Adrenal gland (tissue), 12 donors: ENCODE results near the gene SPRR2E. TPM values are rescaled to one million over a fixed set of nuclear protein-coding genes. Genes with fewer than 3 reads are reported as not detected.
"Not testable (repeated sequence)": the region's sequence is repeated elsewhere in the genome, so short reads cannot be mapped to it uniquely, and the experiment has no call there.

Experiments
- DNase-seq, 7 donors: peaks; one replicate each; pipeline ENCODE4 v3.0.0-alpha.2; 2019 to 2020
- H3K27ac ChIP-seq, 5 donors: fragments of 200-600 bp; sonication (generic) in 4 of 5; 1 replicate in 3 of 5; 2 replicates in 2 of 5; pipeline versions ENCODE4 v1.5.1 to v1.8.0; 2016 to 2020; ENCODE audit warnings: mild to moderate bottlenecking in 1 of 5
- H3K27me3 ChIP-seq: fragments of 200-600 bp; 2 replicates; pipeline ENCODE4 v1.8.0; 2021
- H3K36me3 ChIP-seq, 2 donors: fragments of 200-600 bp; replicated peaks in 1 of 2; 1 replicate in 1 of 2; 2 replicates in 1 of 2; pipeline versions ENCODE4 v1.5.1 to v1.8.0; 2018 to 2022
- H3K4me1 ChIP-seq, 2 donors: fragments of 200-600 bp; replicated peaks in 1 of 2; 1 replicate in 1 of 2; 2 replicates in 1 of 2; pipeline versions ENCODE4 v1.5.1 to v1.8.0; 2018 to 2021
- H3K4me3 ChIP-seq, 4 donors: fragments of 200-600 bp; sonication (generic) in 3 of 4; one replicate each; pipeline ENCODE4 v1.5.1; 2016 to 2018
- H3K9me3 ChIP-seq, 3 donors: fragments of 200-600 bp; sonication (generic) in 1 of 3; replicated peaks in 1 of 3; 1 replicate in 2 of 3; 2 replicates in 1 of 3; pipeline versions ENCODE4 v1.5.1 to v1.8.0; 2016 to 2021
- POLR2A ChIP-seq, 2 donors: fragments of 450-650 bp; IDR thresholded peaks; one replicate each; pipeline ENCODE4 v1.6.1; 2017; ENCODE audit warnings: antibody characterized with exemption in 2 of 2, mild to moderate bottlenecking in 2 of 2, moderate library complexity in 1 of 2
- WGBS, 4 donors: extraction: QIAGEN DNeasy Blood & Tissue Kit in 2 of 4; methylation state at CpG; one replicate each; pipeline versions ENCODE4 v1.1.5 to v1.1.7; 2013 to 2017; 5-methylcytosine and 5-hydroxymethylcytosine counted together
- intact Hi-C, 2 donors: fragments of 100-400 bp; cut with DNase I; formaldehyde crosslinking; loops; one replicate each; pipeline versions ENCODE4 v1.14.1 to v1.15.0; 2022 to 2023
- polyA plus RNA-seq, 3 donors: library from polyadenylated mRNA; stranded (reverse); fragments of 200-250 nt in 2 of 3; fragments of 350-450 nt in 1 of 3; fragmentation: Illumina TruSeq in 1 of 3; extraction: RNeasy Lipid Tissue Mini Kit (QIAGEN cat#74804) in 1 of 3; gene quantifications; one replicate each; pipeline ENCODE4 v1.2.3, GENCODE V29; 2013 to 2014
- total RNA-seq, 9 donors: library from RNA; depleted of rRNA in 4 of 9; stranded (reverse); fragments of >200 nt in 4 of 9; fragments of 120-200 nt in 1 of 9; fragmentation: NEBNext Ultra II Directional in 1 of 9; extraction: Animal tissue kit (Norgen Biotek cat#: 25700) in 1 of 9; gene quantifications; one replicate each; pipeline versions ENCODE4 v1.1.0 to v1.2.4, GENCODE V29; 2013 to 2023
- TF ChIP-seq, protein P1 (sequence below), 6 experiments: fragments of 450-650 bp in 4 of 6; fragments of 200-600 bp in 2 of 6; sonication (generic) in 1 of 6; IDR thresholded peaks; 1 replicate in 5 of 6; 2 replicates in 1 of 6; pipeline versions ENCODE4 v1.5.1 to v1.8.0; 2016 to 2021; ENCODE audit warnings: antibody characterized with exemption in 6 of 6, mild to moderate bottlenecking in 2 of 6, moderate library complexity in 1 of 6
- donor health status: healthy with polysubstance abuse.
- donor health status: Bipolar disorder and iron deficiency.
- donor health status: DM: yes; HTN: yes; CAD: no.
- donor health status: DM: no; HTN: no; CAD: no.
- donor health status: DM: no; HTN: no; CAD: no.
- donor health status: DM: yes; HTN: yes; CAD: no.

The SPRR2E gene
- total and polyA plus RNA-seq, 12 donors = 0.54 TPM; not detected in 11

GRCh38 chr1:153133267-153133666 is 38.9 kb upstream of the SPRR2E start:
- TF ChIP-seq, protein P1, sequence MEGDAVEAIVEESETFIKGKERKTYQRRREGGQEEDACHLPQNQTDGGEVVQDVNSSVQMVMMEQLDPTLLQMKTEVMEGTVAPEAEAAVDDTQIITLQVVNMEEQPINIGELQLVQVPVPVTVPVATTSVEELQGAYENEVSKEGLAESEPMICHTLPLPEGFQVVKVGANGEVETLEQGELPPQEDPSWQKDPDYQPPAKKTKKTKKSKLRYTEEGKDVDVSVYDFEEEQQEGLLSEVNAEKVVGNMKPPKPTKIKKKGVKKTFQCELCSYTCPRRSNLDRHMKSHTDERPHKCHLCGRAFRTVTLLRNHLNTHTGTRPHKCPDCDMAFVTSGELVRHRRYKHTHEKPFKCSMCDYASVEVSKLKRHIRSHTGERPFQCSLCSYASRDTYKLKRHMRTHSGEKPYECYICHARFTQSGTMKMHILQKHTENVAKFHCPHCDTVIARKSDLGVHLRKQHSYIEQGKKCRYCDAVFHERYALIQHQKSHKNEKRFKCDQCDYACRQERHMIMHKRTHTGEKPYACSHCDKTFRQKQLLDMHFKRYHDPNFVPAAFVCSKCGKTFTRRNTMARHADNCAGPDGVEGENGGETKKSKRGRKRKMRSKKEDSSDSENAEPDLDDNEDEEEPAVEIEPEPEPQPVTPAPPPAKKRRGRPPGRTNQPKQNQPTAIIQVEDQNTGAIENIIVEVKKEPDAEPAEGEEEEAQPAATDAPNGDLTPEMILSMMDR (IDR thresholded peaks at IDR 0.05) = no peak
- no peak for TF ChIP-seq POLR2A (IDR thresholded peaks at IDR 0.05)
- intact Hi-C loops = no loop called here
- no peak overlapping the region for H3K4me3 ChIP-seq
- no peak for DNase-seq
- H3K4me1 ChIP-seq = no peaks in the 10 kb centered on the region
- 69 to 100% (median 91%) methylated on average over 1 of the region's 1 CpG for WGBS, 4 donors
- no peaks in the 10 kb centered on the region for H3K9me3 ChIP-seq
- no peak overlapping the region for H3K27ac ChIP-seq
- H3K36me3 ChIP-seq = no peaks in the 10 kb centered on the region
- no peaks in the 10 kb centered on the region for H3K27me3 ChIP-seq

DNA sequence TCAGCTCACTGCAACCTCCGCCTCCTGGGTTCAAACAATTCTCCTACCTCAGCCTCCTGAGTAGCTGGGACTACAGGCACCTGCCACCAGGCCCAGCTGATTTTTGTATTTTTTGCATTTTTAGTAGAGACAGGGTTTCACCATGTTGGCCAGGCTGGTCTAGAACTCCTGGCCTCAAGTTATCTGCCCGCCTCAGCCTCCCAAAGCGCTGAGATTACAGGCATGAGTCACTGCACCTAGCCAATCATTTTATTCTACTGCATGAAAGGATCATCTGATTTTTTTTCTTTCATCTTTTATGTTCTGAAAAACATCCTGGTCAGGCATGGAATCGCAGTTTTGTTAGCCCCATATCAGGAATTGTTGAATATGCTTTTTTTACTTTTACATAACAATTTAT is 34.4 kb upstream of the SPRR2E start:
- intact Hi-C loops, H3K4me3 ChIP-seq, H3K27ac ChIP-seq, DNase-seq, H3K27me3 ChIP-seq, H3K4me1 ChIP-seq, H3K9me3 ChIP-seq, H3K36me3 ChIP-seq: not testable (repeated sequence)
- 88 to 97% (median 92%) methylated on average over 4 of the region's 4 CpGs for WGBS, 4 donors

DNA sequence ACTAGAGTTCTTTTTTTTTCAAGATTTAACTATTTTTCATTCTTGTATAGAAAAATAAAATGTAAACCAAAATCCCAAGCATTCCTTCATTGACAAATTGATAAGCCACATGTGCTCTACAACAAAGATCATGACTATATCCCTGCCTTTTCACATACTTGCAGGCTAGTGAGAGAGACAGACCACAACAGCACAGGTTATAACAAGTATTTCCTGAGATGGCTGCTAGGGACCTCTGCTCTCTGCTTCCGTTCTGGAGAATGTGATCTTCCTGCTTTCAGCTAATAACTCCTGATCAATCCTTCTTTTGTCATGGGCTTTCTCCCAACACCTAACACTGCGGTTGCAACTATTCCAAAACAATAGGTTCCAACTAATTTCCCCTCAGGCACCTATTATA is 33.0 kb upstream of the SPRR2E start:
- intact Hi-C loops = no loop called here

GRCh38 chr1:153125536-153125935 is 31.2 kb upstream of the SPRR2E start:
- no peak overlapping the region for H3K4me3 ChIP-seq
- 93 to 95% (median 94%) methylated on average over 1 of the region's 1 CpG for WGBS, 4 donors
- no peak for DNase-seq
- no peak overlapping the region for H3K27ac ChIP-seq
- H3K27me3 ChIP-seq = no peaks in the 10 kb centered on the region
- no peaks in the 10 kb centered on the region for H3K9me3 ChIP-seq
- intact Hi-C loops = no loop called here
- no peaks in the 10 kb centered on the region for H3K36me3 ChIP-seq
- no peak for TF ChIP-seq POLR2A (IDR thresholded peaks at IDR 0.05)
- TF ChIP-seq, protein P1 (IDR thresholded peaks at IDR 0.05) = no peak
- H3K4me1 ChIP-seq = no peaks in the 10 kb centered on the region

More for the DNA sequence above, 33.0 kb upstream of the SPRR2E start:
- Histone ChIP-seq H3K27me3 (no peaks in the 10 kb centered on the region), H3K27ac (no peak overlapping the region), H3K4me3 (no peak overlapping the region), H3K4me1 (no peaks in the 10 kb centered on the region), H3K9me3 (no peaks in the 10 kb centered on the region), H3K36me3 (no peaks in the 10 kb centered on the region)
- TF ChIP-seq, protein P1 (IDR thresholded peaks at IDR 0.05) = no peak
- TF ChIP-seq POLR2A (IDR thresholded peaks at IDR 0.05) = no peak
- WGBS, 4 donors = 68 to 82% (median 75%) methylated on average over 2 of the region's 2 CpGs
- no peak for DNase-seq

DNA sequence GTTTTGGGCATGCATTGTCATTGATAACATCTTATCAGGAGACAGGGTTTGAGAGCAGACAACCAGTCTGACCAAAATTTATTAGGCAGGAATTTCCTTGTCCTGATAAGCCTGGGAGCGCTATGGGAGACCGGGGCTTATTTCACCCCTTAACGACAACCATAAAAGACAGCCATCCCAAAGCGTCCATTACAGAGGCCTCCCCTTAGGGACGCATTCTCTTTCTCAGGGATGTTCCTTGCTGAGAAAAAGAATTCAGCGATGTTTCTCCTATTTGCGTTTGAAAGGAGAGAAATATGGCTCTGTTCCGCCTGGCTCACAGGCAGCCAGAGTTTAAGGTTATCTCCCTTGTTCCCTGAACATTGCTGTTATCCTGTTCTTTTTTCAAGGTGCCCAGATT is 29.5 kb upstream of the SPRR2E start:
- WGBS, 4 donors = 76 to 84% (median 80%) methylated on average over 8 of the region's 8 CpGs
- H3K36me3 ChIP-seq = not testable (repeated sequence)

More for the DNA sequence above, 29.5 kb upstream of the SPRR2E start:
- intact Hi-C loops, H3K27ac ChIP-seq, H3K27me3 ChIP-seq, H3K9me3 ChIP-seq, H3K4me1 ChIP-seq, DNase-seq, H3K4me3 ChIP-seq: not testable (repeated sequence)
